ENCODE data around the gene SKP1. TPM values are rescaled to one million over a fixed set of nuclear protein-coding genes. Genes with fewer than 3 reads are reported as not detected.

Gene SKP1
- total RNA-seq, 2 donors from 2014 or later: 357 to 427 TPM

- H3K27ac Mint-ChIP-seq: no peak overlapping the region
These were observed 61.0 kb downstream of the SKP1 start for GRCh38 chr5:134115806-134116175.

GRCh38 chr5:134114886-134115805, 61.6 kb downstream of the SKP1 start:
- Mint-ChIP-seq H3K9me3 (no peaks in the 10 kb centered on the region), H3K4me1 (peaks cover 10% of the 10 kb centered on the region), H3K4me3 (peak overlapping the region; percentile 66), H3K27me3 (ENCODE audit: insufficient read depth) (peaks cover 26% of the 10 kb centered on the region), H3K36me3 (ENCODE audit: low read depth) (peaks cover 16% of the 10 kb centered on the region), H3K27ac (no peak overlapping the region)
- DNase-seq: peak; percentile 94
- Histone ChIP-seq H3K36me3 (ENCODE audit: control insufficient read depth, insufficient read depth, low read length) (peaks cover 23% of the 10 kb centered on the region), H3K9me3 (ENCODE audit: control insufficient read depth, low read length) (no peaks in the 10 kb centered on the region), H3K27me3 (ENCODE audit: control insufficient read depth, insufficient read depth, low read length, poor library complexity, severe bottlenecking) (no peaks in the 10 kb centered on the region), H3K27ac (ENCODE audit: low read depth, low read length) (no peak overlapping the region), H3K4me3 (ENCODE audit: low read length) (peak overlapping the region; percentile 76), H3K4me1 (ENCODE audit: control insufficient read depth, insufficient read depth, low read length) (peaks cover 3% of the 10 kb centered on the region), H3K9ac (ENCODE audit: extremely low read depth, low read length, poor library complexity, severe bottlenecking) (peak overlapping the region; percentile 66)
- 1 to 4% methylated on average over 33 to 110 of the region's 110 CpGs for WGBS, 2 experiments (ENCODE audit: insufficient coverage in 1 of 2, insufficient read length in 1 of 2)
- TF ChIP-seq CTCF (conservative IDR thresholded peaks at IDR 0.05): no peak

More at GRCh38 chr5:134115806-134116175, 61.0 kb downstream of the SKP1 start:
- 71 to 85% methylated on average over 8 to 13 of the region's 13 CpGs for WGBS, 2 experiments (ENCODE audit: insufficient coverage in 1 of 2, insufficient read length in 1 of 2)
- Histone ChIP-seq H3K36me3 (ENCODE audit: control insufficient read depth, insufficient read depth, low read length) (peaks cover 29% of the 10 kb centered on the region), H3K9ac (ENCODE audit: extremely low read depth, low read length, poor library complexity, severe bottlenecking) (peak overlapping the region; percentile 66), H3K27me3 (ENCODE audit: control insufficient read depth, insufficient read depth, low read length, poor library complexity, severe bottlenecking) (no peaks in the 10 kb centered on the region), H3K9me3 (ENCODE audit: control insufficient read depth, low read length) (no peaks in the 10 kb centered on the region), H3K27ac (ENCODE audit: low read depth, low read length) (no peak overlapping the region), H3K4me1 (ENCODE audit: control insufficient read depth, insufficient read depth, low read length) (peaks cover 3% of the 10 kb centered on the region), H3K4me3 (ENCODE audit: low read length) (peak overlapping the region; percentile 76)
- no peak for DNase-seq
- no peaks in the 10 kb centered on the region for H3K9me3 Mint-ChIP-seq
- peaks cover 21% of the 10 kb centered on the region for H3K36me3 Mint-ChIP-seq (ENCODE audit: low read depth)
- H3K4me1 Mint-ChIP-seq: peaks cover 10% of the 10 kb centered on the region
- H3K27me3 Mint-ChIP-seq (ENCODE audit: insufficient read depth): peaks cover 26% of the 10 kb centered on the region
- H3K4me3 Mint-ChIP-seq: peak overlapping the region; percentile 66
- no peak for TF ChIP-seq CTCF (conservative IDR thresholded peaks at IDR 0.05)

- WGBS, 2 experiments (ENCODE audit: insufficient coverage in 1 of 2, insufficient read length in 1 of 2): 18 to 48% methylated on average over 36 to 90 of the region's 90 CpGs
- peak within 1 kb of the TSS; percentile 66 for H3K4me3 Mint-ChIP-seq
- peak within 1 kb of the TSS; percentile 66 for H3K9ac ChIP-seq (ENCODE audit: extremely low read depth, low read length, poor library complexity, severe bottlenecking)
These were observed 62.6 kb downstream of the SKP1 start, which contains the start of gene TCF7 for GRCh38 chr5:134113902-134114875. TCF7 (plus strand) TSS chr5:134114681; CDS start chr5:134114907, 226 bp downstream.

More at GRCh38 chr5:134113902-134114875, 62.6 kb downstream of the SKP1 start, which contains the start of gene TCF7:
- Histone ChIP-seq H3K4me3 (ENCODE audit: low read length) (peak within 1 kb of the TSS; percentile 85), H3K36me3 (ENCODE audit: control insufficient read depth, insufficient read depth, low read length) (peaks cover 17% of the 10 kb centered on the region), H3K4me1 (ENCODE audit: control insufficient read depth, insufficient read depth, low read length) (peaks cover 3% of the 10 kb centered on the region), H3K27me3 (ENCODE audit: control insufficient read depth, insufficient read depth, low read length, poor library complexity, severe bottlenecking) (no peaks in the 10 kb centered on the region), H3K27ac (ENCODE audit: low read depth, low read length) (no peak within 1 kb of the TSS), H3K9me3 (ENCODE audit: control insufficient read depth, low read length) (no peaks in the 10 kb centered on the region)
- H3K27ac Mint-ChIP-seq: peak within 1 kb of the TSS; percentile 89
- peaks cover 26% of the 10 kb centered on the region for H3K27me3 Mint-ChIP-seq (ENCODE audit: insufficient read depth)
- peaks cover 11% of the 10 kb centered on the region for H3K36me3 Mint-ChIP-seq (ENCODE audit: low read depth)
- DNase-seq: peak; percentile 95
- no peaks in the 10 kb centered on the region for H3K9me3 Mint-ChIP-seq
- no peak for TF ChIP-seq CTCF (conservative IDR thresholded peaks at IDR 0.05)
- H3K4me1 Mint-ChIP-seq: peaks cover 10% of the 10 kb centered on the region
